Thoracic aorta (tissue), 2 donors: ENCODE data around the gene SPINK7. TPM values are rescaled to one million over a fixed set of nuclear protein-coding genes. Genes with fewer than 3 reads are reported as not detected.
"Not testable (repeated sequence)": the region's sequence is repeated elsewhere in the genome, so short reads cannot be mapped to it uniquely, and the experiment has no call there.

Source experiments
- ATAC-seq: fragments of 150-250 bp; one replicate; pipeline ENCODE4 v1.8.0; 2017; ENCODE audit warnings: low read depth; ENCODE audit not compliant: insufficient number of reproducible peaks, low FRiP score
- DNase-seq: peaks from one replicate; pipeline ENCODE4 v3.0.0-alpha.2; 2020; ENCODE audit warnings: low spot score
- H3K27ac ChIP-seq, 2 donors: fragments of 200-600 bp; sonication (generic); 1 replicate in 1 of 2; 2 replicates in 1 of 2; pipeline ENCODE4 v1.5.1; 2016; ENCODE audit warnings: mild to moderate bottlenecking in 2 of 2, moderate library complexity in 2 of 2
- H3K27me3 ChIP-seq: fragments of 200-600 bp; sonication (generic); replicated peaks from 2 replicates; pipeline ENCODE4 v1.6.0; 2016; ENCODE audit warnings: mild to moderate bottlenecking; ENCODE audit not compliant: insufficient read depth
- H3K36me3 ChIP-seq: fragments of 200-600 bp; sonication (generic); one replicate; pipeline ENCODE4 v1.5.1; 2016
- H3K4me1 ChIP-seq, 2 donors: fragments of 200-600 bp; sonication (generic); 1 replicate in 1 of 2; 2 replicates in 1 of 2; pipeline versions ENCODE4 v1.5.1 to v1.6.0; 2016; ENCODE audit warnings: low read depth in 2 of 2, mild to moderate bottlenecking in 1 of 2; ENCODE audit not compliant: control insufficient read depth in 1 of 2
- H3K4me3 ChIP-seq: fragments of 200-600 bp; sonication (generic); 2 replicates; pipeline ENCODE4 v1.5.1; 2016; ENCODE audit warnings: mild to moderate bottlenecking
- H3K9me3 ChIP-seq: fragments of 200-600 bp; sonication (generic); 2 replicates; pipeline ENCODE4 v1.5.1; 2016
- total RNA-seq, 2 donors: library from RNA; depleted of rRNA; stranded (reverse); fragments of >200 nt; gene quantifications; one replicate each; pipeline versions ENCODE4 v1.1.0 to v1.2.3, GENCODE V29; 2016
- TF ChIP-seq, protein P1 (sequence below): fragments of 200-600 bp; sonication (generic); IDR thresholded peaks from one replicate; pipeline ENCODE4 v1.5.1; 2019; ENCODE audit warnings: antibody characterized with exemption

The SPINK7 gene
- total RNA-seq = not detected

DNA sequence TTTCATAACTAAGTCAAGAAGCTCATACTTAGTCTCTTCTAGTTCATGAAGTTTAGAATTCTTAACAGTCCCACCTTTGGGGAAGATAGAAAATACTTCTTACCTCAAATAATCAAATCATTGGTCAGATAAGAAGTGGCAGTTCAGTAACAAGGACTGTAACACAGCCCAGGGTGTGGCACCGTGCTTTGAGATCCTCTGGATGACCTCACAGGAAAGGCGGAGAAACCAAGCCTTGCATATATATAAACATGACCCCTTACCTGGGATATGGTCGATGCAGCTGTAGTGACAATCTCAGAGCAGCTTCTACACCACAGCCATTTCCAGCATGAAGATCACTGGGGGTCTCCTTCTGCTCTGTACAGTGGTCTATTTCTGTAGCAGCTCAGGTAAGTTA is at the start of gene SPINK7:
SPINK7 (plus strand) TSS at position 271 of the 400 bp plus-strand sequence; CDS start at position 332, 61 bp downstream.
- no peak within 1 kb of the TSS for H3K4me3 ChIP-seq
- DNase-seq = no peak
- TF ChIP-seq, protein P1, sequence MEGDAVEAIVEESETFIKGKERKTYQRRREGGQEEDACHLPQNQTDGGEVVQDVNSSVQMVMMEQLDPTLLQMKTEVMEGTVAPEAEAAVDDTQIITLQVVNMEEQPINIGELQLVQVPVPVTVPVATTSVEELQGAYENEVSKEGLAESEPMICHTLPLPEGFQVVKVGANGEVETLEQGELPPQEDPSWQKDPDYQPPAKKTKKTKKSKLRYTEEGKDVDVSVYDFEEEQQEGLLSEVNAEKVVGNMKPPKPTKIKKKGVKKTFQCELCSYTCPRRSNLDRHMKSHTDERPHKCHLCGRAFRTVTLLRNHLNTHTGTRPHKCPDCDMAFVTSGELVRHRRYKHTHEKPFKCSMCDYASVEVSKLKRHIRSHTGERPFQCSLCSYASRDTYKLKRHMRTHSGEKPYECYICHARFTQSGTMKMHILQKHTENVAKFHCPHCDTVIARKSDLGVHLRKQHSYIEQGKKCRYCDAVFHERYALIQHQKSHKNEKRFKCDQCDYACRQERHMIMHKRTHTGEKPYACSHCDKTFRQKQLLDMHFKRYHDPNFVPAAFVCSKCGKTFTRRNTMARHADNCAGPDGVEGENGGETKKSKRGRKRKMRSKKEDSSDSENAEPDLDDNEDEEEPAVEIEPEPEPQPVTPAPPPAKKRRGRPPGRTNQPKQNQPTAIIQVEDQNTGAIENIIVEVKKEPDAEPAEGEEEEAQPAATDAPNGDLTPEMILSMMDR = no peak
- H3K36me3 ChIP-seq = no peaks in the 10 kb centered on the region
- no peak for ATAC-seq
- no peaks in the 10 kb centered on the region for H3K27me3 ChIP-seq
- H3K9me3 ChIP-seq = no peaks in the 10 kb centered on the region
- no peak within 1 kb of the TSS for H3K27ac ChIP-seq
- H3K4me1 ChIP-seq = no peaks in the 10 kb centered on the region

DNA sequence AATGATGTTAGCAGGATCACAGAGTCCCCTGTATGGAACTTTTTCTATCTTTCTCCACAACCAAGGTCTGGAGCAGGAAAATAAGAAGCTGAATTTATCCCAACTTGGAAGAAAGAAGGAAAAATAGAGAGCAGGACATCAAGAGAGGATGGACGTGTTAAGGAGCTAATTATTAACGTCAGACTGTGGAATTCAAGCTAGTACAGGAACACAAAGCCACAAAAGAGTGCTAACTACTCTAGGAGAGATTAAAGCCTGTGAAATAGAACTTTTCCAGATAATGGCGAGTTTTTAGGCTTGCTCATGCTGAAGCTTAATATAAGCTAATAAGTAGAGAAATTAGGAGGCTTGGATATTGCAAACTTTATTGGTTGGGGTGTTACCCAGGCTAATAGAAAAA is 44.3 kb upstream of the SPINK7 start:
- Histone ChIP-seq H3K4me1 (no peaks in the 10 kb centered on the region), H3K27ac (no peak overlapping the region), H3K4me3 (no peak overlapping the region), H3K27me3 (no peaks in the 10 kb centered on the region), H3K9me3 (no peaks in the 10 kb centered on the region), H3K36me3 (no peaks in the 10 kb centered on the region)
- ATAC-seq (no peak), DNase-seq (no peak)
- TF ChIP-seq, protein P1 = no peak

DNA sequence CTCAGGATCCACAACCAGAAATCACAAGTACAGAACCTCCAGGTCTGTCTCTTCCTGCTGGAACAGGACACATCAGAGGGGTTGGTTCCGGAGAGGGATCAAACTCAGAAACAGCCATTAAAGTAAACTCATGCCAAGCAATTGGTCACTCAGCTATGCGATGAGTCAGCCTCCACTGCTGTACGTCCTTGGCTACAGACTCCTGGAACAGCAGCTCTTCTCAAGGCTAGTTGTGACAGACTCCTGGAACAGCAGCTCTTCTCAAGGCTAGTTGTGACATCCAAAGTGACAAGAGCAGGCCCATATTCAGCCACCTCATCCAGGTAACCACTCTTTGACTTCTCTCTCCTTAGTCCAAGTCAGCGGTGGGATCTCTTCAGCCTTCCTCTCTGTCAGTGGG is 43.7 kb upstream of the SPINK7 start, which contains the start of gene SPINK13:
SPINK13 (plus strand) TSS at position 229 of the 400 bp plus-strand sequence. CDS start 1,279 bp downstream, outside the sequence.
- H3K4me3 ChIP-seq = no peak within 1 kb of the TSS
- no peak for DNase-seq
- H3K4me1 ChIP-seq = no peaks in the 10 kb centered on the region
- no peak within 1 kb of the TSS for H3K27ac ChIP-seq
- TF ChIP-seq, protein P1 = no peak
- no peaks in the 10 kb centered on the region for H3K36me3 ChIP-seq
- no peaks in the 10 kb centered on the region for H3K27me3 ChIP-seq
- ATAC-seq = no peak
- H3K9me3 ChIP-seq = no peaks in the 10 kb centered on the region

DNA sequence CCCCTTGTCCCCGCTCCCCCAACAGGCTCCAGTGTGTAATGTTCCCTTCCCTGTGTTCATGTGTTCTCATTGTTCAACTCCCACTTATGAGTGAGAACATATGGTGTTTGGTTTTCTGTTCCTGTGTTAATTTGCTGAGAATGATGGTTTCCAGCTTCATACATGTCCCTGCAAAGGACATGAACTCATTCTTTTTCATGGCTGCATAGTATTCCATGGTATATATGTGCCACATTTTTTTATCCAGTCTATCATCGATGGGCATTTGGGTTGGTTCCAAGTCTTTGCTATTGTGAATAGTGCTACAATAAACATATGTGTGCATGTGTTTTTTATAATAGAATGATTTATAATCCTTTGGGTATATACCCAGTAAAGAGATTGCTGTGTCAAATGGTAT is 37.1 kb upstream of the SPINK7 start:
- H3K9me3 ChIP-seq = peaks cover 15% of the 10 kb centered on the region
- H3K27ac ChIP-seq, ATAC-seq: not testable (repeated sequence)

DNA sequence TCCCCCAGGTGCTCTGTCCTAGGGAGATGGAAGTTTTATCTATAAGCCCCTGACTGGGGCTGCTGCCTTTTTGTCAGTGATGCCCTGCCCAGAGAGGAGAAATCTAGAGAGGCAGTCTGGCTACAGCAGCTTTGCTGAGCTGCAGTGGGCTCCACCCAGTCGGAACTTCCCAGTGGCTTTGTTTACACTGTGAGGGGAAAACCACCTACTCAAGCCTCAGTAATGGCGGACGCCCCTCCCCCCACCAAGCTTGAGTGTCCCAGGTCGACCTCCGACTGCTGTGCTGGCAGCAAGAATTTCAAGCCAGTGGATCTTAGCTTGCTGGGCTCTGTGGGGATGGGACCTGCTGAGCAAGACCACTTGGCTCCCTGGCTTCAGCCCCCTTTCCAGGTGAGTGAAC is 31.3 kb upstream of the SPINK7 start:
- H3K27me3 ChIP-seq, H3K27ac ChIP-seq, ATAC-seq, H3K4me1 ChIP-seq, H3K4me3 ChIP-seq, H3K36me3 ChIP-seq, DNase-seq: not testable (repeated sequence)
- H3K9me3 ChIP-seq = peaks cover 11% of the 10 kb centered on the region

More for the DNA sequence above, 37.1 kb upstream of the SPINK7 start:
- DNase-seq, H3K27me3 ChIP-seq, H3K4me3 ChIP-seq, H3K4me1 ChIP-seq, H3K36me3 ChIP-seq: not testable (repeated sequence)

DNA sequence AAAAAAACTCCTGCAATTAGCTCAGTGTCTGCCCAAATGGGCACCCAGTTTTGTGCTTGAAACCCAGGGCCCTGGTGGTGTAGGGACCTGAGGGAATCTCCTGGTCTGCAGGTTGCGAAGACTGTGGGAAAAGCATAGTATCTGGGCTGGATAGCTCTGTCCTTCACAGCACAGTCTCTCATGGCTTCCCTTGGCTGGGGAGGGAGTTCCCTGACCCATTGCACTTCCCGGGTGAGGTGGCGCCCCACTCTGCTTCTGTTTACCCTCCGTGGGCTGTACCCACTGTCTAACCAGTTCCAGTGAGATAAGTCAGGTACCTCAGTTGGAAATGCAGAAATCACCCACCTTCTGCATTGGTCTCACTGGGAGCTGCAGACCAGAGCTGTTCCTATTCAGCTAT is 30.9 kb upstream of the SPINK7 start:
- H3K36me3 ChIP-seq, H3K4me1 ChIP-seq, H3K4me3 ChIP-seq, H3K27me3 ChIP-seq, H3K27ac ChIP-seq, ATAC-seq, DNase-seq: not testable (repeated sequence)
- peaks cover 11% of the 10 kb centered on the region for H3K9me3 ChIP-seq
